Muscle of back (tissue), 11 donors: ENCODE data around the gene CCDC6. TPM values are rescaled to one million over a fixed set of nuclear protein-coding genes. Genes with fewer than 3 reads are reported as not detected.

Experiments
- DNase-seq, 3 donors: peaks; one replicate each; pipeline versions ENCODE4 v3.0.0 to v3.0.0-alpha.2; 2013
- polyA plus RNA-seq, 10 donors: library from polyadenylated mRNA; unstranded; fragments of 120-200 nt; gene quantifications; one replicate each; pipeline ENCODE4 v1.2.1, GENCODE V29; 2013; ENCODE audit not compliant: insufficient read length in 10 of 10

The CCDC6 gene
- polyA plus RNA-seq, 10 donors, result 17.6 to 23.9 (median 21.2) TPM

GRCh38 chr10:59907918-59908807, 1.8 kb upstream of the CCDC6 start:
- DNase-seq, result peak; percentile 77 to 86 (median 81)

- DNase-seq, result no peak
Observed at GRCh38 chr10:59907537-59907917, 1.2 kb upstream of the CCDC6 start.

GRCh38 chr10:59905731-59906416, 482 bp downstream of the CCDC6 start:
- peak in 1 of 3 donors; percentile 30 for DNase-seq

GRCh38 chr10:59905066-59905730, 1.2 kb downstream of the CCDC6 start:
- DNase-seq, result peak; percentile 31 to 84 (median 66)

- no peak for DNase-seq
Observed at GRCh38 chr10:59904426-59905065, 1.8 kb downstream of the CCDC6 start.

- no peak for DNase-seq
Observed at GRCh38 chr10:59903871-59904270, 2.5 kb downstream of the CCDC6 start.

- no peak for DNase-seq
Observed at GRCh38 chr10:59902016-59902415, 4.3 kb downstream of the CCDC6 start.

GRCh38 chr10:59901470-59901869, 4.9 kb downstream of the CCDC6 start:
- no peak for DNase-seq

- no peak for DNase-seq
Observed at GRCh38 chr10:59900048-59900727, 6.2 kb downstream of the CCDC6 start.

- no peak for DNase-seq
Observed at GRCh38 chr10:59898125-59898835, 8.1 kb downstream of the CCDC6 start.

GRCh38 chr10:59896191-59896590, 10.2 kb downstream of the CCDC6 start:
- no peak for DNase-seq

GRCh38 chr10:59895629-59896116, 10.7 kb downstream of the CCDC6 start:
- no peak for DNase-seq

GRCh38 chr10:59894114-59894513, 12.2 kb downstream of the CCDC6 start:
- DNase-seq, result peak in 1 of 3 donors; percentile 41

GRCh38 chr10:59892697-59893096, 13.7 kb downstream of the CCDC6 start:
- DNase-seq, result no peak

GRCh38 chr10:59891936-59892335, 14.4 kb downstream of the CCDC6 start:
- no peak for DNase-seq

- DNase-seq, result no peak
Observed at GRCh38 chr10:59891349-59891748, 15.0 kb downstream of the CCDC6 start.

GRCh38 chr10:59888781-59889435, 17.4 kb downstream of the CCDC6 start:
- DNase-seq, result no peak

- DNase-seq, result no peak
Observed at GRCh38 chr10:59887972-59888640, 18.2 kb downstream of the CCDC6 start.

GRCh38 chr10:59887006-59887405, 19.4 kb downstream of the CCDC6 start:
- DNase-seq, result no peak
